PFSK-1 (cell line): Measurements from ENCODE around the gene PALS1.
A peak's percentile ranks its signal among the peaks of the same experiment; 100 is the strongest.

ENCODE experiments used
- FOXP2 ChIP-seq: optimal IDR thresholded peaks from 2 replicates; pipeline ENCODE3; 2011; ENCODE audit warnings: borderline replicate concordance, control low read depth, inconsistent platforms; ENCODE audit not compliant: insufficient read depth; ENCODE audit errors: extremely low read length, extremely low read depth
- POLR2AphosphoS5 ChIP-seq: IDR thresholded peaks from 2 replicates; pipeline ENCODE4 v1.6.1; 2012; ENCODE audit warnings: low read depth, mild to moderate bottlenecking, control low read depth, low read length, moderate library complexity
- REST ChIP-seq, 2 experiments: IDR thresholded peaks; 2 replicates each; pipeline versions ENCODE4 v1.6.1 to v1.8.0; 2011 to 2012; ENCODE audit warnings: low read depth in 2 of 2, low read length in 2 of 2, control low read depth in 1 of 2, inconsistent platforms in 1 of 2, mild to moderate bottlenecking in 1 of 2, moderate library complexity in 1 of 2; ENCODE audit not compliant: insufficient read depth in 1 of 2
- SIN3A ChIP-seq: IDR thresholded peaks from 2 replicates; pipeline ENCODE4 v1.6.1; 2012; ENCODE audit warnings: mild to moderate bottlenecking, low read length, moderate library complexity, borderline replicate concordance; ENCODE audit not compliant: insufficient read depth
- TAF1 ChIP-seq: IDR thresholded peaks from 2 replicates; pipeline ENCODE4 v1.6.1; 2012; ENCODE audit warnings: low read length, control low read depth, borderline replicate concordance; ENCODE audit not compliant: insufficient read depth

PALS1 gene

GRCh38 chr14:67240978-67241410 is 241 bp upstream of the PALS1 start:
- TF ChIP-seq FOXP2: peak; percentile 44
- no peak for TF ChIP-seq SIN3A

- TF ChIP-seq SIN3A: no peak
- TF ChIP-seq POLR2AphosphoS5: no peak
- TF ChIP-seq TAF1: no peak
- TF ChIP-seq FOXP2: no peak
- TF ChIP-seq REST (IDR thresholded peaks at IDR 0.05; ENCODE audit: insufficient read depth in 1 of 2, low read depth in 2 of 2, low read length in 2 of 2): no peak
These were observed 859 bp downstream of the PALS1 start for GRCh38 chr14:67242168-67242420.

DNA sequence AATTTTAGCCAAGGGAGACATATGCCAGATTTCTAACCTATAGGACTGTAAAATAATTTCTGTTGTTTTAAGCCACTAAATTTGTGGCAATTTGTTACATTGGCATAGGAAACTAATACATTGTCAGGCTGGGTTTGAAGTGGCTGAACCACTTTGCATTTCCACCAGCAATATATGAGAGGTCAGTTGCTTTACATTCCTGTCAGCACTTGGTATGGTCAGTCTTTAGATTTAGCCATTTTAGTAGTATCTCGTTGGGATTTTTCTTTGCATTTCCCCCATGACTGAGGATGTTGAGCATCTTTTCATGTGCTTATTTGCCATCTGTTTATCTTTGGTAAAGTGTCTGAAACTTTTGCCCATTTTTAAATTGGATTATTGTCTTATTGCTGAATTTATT is 3.9 kb downstream of the PALS1 start:
- TF ChIP-seq TAF1 (no peak), POLR2AphosphoS5 (no peak), SIN3A (no peak), REST (IDR thresholded peaks at IDR 0.05; ENCODE audit: insufficient read depth in 1 of 2, low read depth in 2 of 2, low read length in 2 of 2) (no peak), FOXP2 (no peak)

GRCh38 chr14:67251573-67252226 is 10.5 kb downstream of the PALS1 start:
- TF ChIP-seq REST (IDR thresholded peaks at IDR 0.05; ENCODE audit: insufficient read depth in 1 of 2, low read depth in 2 of 2, low read length in 2 of 2) (no peak), POLR2AphosphoS5 (no peak), FOXP2 (no peak), SIN3A (no peak), TAF1 (no peak)

GRCh38 chr14:67253076-67253635 is 11.9 kb downstream of the PALS1 start:
- TF ChIP-seq REST (IDR thresholded peaks at IDR 0.05; ENCODE audit: insufficient read depth in 1 of 2, low read depth in 2 of 2, low read length in 2 of 2): no peak
- TF ChIP-seq FOXP2: no peak
- TF ChIP-seq SIN3A: no peak
